GM18520 (cell line): ENCODE measurements around the gene CACNA2D2.

Experiments used
- ATAC-seq: cut with Tn5 transposase; IDR thresholded peaks from one replicate; pipeline ENCODE4 v1.9.1; 2021; ENCODE audit not compliant: unreplicated experiment

Gene CACNA2D2

DNA sequence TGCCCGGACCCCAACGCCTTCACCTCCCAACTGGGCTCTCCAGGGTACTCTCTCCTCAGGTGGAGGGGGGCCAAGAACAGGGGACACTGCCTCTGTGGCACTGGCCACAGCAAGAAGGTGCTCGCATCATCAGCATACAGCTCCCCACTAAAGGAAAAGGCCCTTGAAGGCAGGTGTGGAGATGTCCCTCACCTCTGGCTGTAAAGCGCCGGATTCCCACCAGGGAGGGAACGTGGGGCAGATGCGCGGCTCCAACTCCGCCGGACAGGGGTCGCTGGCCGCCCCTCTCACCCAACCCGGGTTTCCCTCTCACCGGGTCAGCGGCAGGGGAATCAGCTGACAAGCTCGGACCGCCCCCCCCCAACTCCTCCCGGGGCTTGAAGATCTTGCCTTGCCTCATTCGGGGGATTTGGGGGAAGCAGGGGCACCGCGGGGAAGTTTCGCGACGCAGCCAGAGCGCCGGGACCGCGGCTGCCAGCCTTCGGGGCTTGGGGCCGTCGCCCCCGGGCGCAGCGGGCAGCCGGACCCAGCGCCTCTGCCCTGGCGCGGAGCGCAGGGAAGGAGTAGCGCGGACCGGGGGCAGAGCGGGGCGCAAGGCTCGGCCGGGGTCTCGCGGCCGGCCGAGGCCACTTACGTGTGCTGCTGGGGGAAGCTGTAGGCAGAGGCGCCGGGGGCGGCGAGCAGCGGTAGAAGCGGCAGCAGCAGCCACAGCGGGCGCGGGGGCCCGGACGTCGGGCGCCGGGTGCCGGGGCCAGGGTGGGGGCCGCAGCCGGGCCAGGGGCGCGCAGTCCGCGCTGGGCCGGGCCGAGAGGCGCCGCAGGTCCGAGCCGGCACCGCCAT is 630 bp downstream of the CACNA2D2 start:
- ATAC-seq = no peak

DNA sequence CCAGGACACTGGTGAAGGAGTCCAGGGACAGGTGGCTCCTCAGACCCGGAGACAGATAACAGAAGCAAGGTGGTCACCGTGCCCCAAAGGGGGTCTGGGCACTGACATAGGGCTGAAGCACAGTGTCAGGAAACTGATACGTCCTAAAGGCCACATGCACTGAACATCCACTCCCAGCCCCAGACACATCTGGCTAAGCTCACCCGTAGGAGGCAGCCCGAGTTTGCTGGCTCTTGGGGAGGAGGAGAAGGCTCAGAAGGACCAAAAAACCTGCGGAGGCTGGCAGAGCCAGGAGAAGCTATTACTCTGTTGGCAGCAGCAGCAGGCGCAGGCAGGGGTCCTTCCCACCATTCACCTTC is 1.2 kb downstream of the CACNA2D2 start:
- ATAC-seq = no peak

DNA sequence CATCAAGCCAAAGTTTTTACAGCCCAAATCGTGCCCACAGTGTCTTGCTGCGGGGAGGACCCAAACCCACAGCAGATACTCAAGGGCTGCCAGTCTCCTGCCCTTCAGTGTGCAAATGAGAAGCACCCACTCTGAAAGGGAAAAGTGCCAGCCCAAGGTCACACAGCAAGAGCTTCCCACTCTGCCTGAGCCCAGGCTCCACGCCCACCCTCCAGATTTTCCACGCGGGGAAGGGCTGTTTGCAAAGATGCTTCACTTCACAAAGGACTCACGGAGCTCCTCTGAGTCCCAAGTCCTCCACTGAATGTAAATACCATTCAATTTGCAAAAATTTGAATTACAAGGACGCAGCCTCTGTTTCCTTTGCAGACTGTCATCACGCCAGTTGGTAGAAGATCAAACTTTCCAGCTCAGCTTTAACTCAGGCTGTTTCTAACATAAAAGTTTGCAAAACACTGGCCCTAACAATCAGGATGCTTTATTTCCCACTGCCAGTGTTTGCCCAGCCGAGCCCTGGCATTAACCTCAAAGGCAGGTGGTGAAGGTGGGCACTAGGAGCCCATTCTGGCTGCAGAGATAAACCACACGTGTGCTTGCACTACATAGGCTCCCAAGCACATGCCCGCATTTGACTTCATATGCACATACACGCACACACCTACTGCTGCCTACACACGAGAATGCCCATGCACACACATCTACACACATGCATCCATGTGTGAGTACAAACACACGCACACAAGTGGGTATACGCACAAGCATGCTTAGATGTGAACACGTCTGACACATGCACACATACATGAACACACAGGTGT is 7.6 kb downstream of the CACNA2D2 start:
- ATAC-seq = no peak

DNA sequence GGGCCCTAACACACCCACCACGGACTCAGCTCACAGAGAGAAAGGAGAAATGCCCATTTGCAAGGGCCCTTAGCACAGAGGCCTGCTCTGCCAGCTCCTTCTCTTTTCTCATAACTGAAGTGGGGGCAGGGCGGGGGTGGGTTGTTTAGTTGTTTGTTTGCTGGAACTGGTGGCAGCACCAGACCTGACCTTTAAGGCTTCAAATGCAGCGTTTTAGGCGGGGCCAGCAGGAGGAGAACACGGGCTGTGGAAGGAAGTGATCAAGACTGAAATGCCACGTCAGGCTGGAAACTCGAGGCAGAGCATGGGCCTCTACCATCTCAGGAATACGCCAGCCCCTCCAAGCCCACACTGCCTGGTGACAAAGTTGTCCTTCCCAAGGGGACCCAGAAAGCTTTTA is 9.3 kb downstream of the CACNA2D2 start:
- no peak for ATAC-seq

DNA sequence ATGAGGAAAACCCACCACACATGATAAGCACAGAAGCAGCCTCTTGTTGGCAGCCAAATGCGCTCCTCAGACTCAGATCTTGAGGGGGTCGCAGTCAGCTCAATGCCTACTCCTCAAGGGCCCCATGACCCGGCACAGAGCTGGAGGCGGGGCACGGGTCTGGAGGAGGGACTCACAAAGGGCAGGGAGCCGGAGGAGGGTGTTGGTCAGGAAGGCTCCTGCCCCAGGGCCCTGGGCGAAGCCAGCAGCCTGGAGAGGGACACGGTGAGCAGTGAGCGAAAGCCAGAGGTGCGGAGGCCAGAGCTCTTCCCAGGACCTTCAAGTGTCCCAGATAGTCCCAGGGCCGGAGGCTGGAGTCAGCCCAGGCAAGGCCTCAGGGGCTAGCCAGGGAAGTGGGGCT is 9.8 kb downstream of the CACNA2D2 start:
- ATAC-seq = no peak

DNA sequence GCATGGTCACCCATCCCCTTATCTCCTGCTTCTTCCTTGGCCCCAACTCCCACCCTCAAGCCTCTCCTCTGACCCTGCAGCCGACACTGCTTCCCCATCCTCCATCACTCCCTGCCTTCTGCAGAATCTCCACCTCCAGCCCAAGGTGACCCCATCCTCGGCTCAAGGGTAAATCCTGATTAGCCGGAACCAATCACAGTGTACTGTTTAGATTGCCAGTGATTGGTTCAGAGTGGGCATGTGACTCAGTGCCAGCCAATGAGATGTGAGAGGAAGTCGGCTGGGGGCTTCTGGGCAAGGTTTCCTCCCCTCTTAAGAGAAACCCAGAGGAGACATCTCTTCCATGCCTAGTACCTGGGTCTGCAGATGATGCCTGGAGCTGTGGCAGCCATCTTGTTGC is 10.3 kb downstream of the CACNA2D2 start:
- ATAC-seq = no peak

DNA sequence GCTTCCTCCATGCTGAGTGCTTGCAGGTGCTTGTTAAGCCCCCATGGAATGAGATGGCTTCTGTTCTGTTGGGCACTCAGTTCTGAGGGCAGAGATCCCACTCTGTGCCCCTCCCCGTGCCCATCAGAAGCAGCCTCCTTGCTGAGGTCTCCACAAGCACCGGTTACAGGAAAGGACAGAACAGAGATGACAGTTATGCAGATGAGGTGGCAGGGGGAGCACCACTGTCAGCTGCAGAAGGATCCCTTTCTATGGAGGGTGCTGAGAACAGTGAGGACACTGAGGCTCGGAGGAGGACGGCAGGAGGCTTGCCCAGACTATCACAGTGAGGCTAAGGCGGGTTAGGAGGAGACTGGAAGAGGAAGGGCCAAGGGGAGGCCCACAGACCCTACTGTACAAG is 12.4 kb downstream of the CACNA2D2 start:
- ATAC-seq = no peak

DNA sequence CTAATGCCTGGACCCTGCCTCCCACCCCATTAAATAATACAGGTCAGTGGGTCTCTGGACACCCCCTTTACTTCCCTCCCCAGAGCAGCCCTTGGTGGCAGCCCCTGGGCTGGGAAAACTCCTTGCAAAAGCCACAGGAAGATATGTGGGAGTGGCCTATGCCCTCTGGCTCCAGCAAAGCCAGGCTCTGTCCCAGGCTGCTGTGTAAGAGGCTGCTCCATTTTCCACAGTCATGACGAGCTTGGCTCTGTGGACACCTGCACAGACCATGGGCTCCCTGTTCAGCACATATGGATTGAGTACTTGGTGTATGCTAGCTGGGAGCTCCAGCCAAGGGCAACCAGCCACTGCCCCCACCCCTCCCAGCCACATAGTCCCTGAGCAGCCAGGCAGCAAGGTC is 13.0 kb downstream of the CACNA2D2 start:
- no peak for ATAC-seq

DNA sequence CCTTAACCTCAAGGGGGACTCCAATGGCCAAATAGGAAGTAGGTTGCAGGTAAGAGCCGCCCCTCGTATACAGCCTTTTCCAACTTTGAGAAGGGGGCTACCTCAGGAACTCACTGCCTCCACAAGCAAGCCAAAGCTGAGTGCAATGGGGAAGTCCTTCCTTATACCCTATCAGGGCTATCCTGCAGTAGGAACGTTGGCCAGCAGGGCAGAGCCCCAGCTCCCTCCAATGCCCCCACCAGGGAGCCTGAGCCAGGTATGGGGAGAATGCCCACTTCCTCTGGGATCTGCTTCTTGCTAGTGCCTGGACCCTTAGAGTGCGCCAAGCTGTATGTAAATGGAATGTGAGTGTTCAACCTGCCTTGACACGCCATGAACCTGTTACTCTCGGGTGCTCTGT is 16.3 kb downstream of the CACNA2D2 start:
- no peak for ATAC-seq

DNA sequence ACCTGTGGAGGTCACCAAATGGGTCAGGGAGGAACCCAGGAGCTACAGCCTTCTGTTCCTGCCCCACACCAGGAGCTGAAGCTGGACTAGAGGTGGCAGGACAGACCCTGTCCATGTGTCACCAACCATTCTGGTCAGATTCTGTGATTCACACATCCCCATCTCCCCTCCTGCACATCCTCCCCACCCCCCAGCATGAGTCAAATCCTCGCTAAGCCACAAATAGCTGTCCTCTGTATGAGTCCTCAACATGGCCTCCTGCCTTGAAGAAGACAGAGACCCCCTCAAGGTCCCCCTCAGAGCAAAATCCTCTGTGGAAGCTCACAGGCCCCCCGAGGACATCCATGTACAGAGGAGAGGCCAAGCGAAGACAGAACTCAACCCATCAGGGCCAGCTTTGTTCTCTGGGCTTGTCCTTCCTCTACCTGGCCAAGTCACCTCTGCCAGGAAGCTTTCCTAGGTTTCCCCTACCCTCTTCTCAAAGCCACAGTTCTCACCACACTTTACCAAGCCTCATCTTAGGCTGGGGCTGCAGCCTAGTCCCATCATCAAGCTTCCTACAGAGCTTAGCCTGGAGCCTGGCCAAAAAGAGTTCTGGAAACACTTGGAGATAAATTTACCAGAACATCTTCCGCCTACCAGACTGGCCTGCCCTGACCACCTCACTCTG is 17.1 kb downstream of the CACNA2D2 start:
- no peak for ATAC-seq

DNA sequence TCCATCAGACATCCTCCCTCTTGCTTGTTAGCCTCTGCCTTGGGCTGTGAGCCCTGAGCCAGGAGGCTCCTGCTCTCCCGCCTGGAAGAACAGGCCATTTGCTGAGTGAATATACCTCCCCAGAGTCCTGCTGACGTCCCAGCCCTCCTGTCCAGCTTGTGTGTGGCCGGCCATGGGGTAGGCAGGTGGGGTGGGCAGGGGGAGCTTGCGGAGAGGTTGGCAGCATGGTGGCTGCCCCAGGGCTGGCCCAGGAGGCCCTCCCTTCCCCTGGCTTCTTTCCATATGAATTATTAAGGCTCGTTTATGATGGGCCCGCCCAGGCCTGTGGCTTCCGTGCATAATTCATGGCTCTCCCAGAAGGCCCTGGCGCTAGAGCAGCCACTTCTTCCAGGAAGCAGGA is 18.7 kb downstream of the CACNA2D2 start:
- ATAC-seq = no peak

DNA sequence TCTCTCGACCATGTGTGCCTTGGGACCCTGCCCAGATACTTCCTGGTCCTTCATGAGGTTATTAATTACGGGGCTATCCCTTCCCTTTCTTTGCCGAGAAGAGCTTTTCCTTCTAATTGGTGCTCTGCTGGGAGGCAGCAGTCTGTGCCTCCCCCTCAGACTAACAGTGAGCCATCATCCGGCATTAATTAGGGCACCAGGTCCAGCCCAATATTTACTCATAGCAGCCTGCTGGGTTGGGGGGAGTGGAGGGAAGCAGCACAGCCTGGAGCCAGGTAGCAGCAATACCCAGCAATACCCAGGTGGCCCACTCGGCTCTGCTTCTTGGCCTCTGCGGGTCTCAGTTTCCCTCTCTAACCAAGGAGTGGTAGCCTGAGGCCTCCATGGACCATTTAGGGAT is 20.1 kb downstream of the CACNA2D2 start:
- ATAC-seq = no peak

DNA sequence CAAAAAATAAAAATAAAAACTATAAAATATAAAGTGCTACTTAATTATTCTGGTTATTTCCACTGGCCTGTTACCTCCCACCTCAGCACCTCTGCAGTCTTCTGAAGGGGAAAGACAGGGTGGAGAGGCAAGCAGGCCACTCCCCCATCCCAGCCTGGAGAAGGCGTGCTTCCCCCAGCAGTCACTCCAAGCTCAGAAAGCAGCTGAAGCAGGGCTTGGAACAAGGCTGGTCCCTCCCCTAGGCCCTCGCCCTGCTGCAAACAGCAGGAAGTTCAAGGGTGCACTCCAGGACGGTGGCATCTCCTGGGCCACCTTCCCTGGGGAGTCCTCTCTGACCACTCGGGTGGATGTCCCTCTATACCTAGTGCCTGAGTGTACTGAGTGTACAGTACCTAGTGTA is 21.4 kb downstream of the CACNA2D2 start:
- no peak for ATAC-seq

DNA sequence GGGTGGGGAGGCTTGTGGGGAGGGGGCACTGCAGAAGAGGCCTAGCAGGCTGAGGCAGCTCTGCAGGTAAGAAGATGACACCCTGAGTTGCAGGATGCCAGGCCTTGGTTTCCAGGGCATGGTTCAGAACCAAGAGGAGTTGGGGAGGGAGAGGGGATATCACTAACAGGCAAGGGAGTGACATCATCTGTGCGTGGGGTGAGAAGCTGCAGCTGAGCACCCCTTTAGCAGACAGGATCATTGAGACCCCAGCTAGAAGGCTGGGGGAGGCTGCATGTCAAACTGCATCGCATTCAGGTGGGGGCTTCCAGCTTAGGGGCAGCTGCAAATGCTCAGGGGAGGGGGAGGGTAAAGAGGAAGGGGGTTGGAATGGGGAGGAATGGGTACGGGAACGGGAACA is 23.0 kb downstream of the CACNA2D2 start:
- ATAC-seq = no peak

DNA sequence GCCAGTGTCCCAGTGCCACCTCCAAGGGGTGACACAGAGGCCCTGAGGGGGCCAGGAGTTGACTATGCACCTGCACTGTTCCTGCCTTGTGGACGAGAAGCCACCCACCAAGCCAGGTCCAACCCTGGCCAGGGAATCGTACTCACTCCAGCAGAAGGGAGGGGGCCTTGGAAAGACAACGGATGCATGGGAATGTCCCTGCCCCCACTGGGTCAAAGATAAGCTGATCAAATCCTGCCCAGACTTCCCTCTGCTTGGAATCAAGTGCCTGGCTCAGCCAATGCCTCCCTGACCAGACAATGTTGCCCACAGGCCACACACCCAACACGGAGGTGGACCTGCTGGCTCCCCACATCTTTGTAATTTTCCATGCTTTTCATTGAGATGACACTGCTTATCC is 23.9 kb downstream of the CACNA2D2 start:
- ATAC-seq = no peak

DNA sequence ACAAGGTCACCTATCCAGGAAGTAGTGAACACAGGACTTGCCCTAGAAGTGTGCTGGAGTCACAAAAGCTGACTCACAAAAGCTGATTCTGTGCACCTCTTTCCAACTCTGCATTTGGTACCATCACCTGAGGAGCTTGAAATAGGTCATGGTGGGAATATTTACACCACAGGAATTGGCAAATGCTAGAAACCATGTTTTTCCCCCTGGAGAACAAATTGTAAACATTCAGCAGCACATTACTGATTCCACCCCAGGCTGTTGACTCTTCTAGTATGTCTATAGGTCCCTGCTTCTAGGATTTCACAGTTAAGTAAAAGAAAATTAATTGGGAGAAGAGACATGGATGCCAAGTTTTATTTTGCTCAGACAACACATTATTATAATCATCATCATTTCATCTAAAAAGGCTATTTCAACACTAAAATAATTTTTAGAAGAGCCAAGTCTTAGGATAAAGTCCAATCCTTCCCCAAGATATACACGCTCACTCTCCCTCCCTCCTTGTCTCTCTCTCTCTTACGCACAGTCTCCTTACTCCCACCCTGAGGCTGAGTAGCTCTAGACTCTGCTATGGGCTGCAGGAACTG is 24.7 kb downstream of the CACNA2D2 start:
- no peak for ATAC-seq

DNA sequence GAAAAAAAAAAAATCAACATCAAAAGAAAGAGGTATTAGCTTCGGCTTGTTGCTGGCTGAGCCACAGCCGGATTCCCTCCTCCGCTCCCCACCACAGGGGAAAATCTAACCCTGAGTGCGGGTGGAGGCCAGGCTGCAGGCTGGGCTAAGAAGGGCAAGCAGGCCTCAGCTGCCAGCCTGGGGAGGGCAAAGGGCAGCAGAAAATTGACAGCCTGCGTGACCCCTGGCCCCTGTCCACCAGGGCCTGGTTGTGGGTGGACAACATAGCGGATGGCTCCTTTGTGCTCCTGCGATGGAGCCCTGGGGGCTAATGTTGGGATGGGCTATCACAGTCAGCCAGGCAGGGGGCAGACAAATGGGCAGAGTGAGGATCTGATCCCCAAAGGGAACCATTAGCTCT is 25.4 kb downstream of the CACNA2D2 start:
- no peak for ATAC-seq

DNA sequence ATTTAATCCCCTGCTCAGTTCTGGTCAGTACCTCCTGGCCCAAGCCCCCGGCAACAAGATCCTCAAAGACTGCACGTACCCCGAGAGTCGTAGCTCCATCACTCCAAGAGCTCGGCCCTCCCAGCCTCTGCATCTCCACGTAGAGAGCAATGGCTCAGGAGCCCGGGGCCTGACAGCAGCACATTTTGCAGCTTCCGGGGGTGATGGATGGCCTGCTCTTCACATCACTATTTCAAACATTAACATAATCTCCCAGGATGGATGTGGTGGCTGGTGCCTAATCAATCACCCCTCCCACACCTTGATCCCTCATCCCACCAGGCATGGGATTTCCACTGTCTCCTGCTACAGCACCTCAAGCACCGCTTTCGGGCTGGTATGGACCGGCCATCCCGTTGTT is 28.1 kb downstream of the CACNA2D2 start:
- ATAC-seq = no peak

DNA sequence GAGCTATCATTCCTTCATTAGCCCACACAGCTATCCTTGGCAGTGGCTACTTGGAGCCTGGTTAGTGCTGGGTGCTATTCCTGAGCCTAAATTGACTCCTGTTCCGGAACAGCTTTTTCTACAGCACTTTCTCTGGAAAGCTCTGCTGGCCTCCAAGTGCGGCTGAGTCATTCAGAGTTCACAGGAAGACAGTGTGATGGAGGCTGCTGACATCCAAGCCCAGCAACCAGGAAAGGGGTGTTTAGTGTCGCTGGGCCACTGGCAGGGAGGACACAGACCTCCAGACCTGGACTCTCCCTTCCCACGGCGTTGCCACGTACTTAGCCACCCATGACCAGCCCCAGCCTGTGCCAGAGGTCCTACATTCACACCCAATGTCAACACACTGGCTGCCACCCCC is 28.7 kb downstream of the CACNA2D2 start:
- ATAC-seq = no peak

DNA sequence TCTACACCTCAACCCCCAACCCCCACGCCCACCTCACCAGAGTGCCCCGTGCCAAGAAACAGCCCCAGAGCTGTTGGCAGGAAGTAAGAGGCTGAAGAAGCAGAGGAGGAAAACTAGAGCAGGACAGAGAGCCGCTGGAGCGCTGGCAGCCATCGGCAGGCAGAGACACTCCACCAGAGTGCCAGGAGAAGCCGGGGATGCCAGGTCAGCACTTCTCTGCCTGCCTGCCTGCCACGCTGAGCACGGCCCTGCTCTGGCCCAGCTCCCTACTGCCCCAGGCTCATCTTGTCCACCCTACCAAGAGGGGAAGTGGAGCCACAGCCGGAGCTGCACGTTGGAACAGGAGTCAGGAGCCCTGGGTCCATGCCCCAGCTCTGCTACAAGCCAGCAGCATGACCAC is 29.7 kb downstream of the CACNA2D2 start:
- no peak for ATAC-seq

DNA sequence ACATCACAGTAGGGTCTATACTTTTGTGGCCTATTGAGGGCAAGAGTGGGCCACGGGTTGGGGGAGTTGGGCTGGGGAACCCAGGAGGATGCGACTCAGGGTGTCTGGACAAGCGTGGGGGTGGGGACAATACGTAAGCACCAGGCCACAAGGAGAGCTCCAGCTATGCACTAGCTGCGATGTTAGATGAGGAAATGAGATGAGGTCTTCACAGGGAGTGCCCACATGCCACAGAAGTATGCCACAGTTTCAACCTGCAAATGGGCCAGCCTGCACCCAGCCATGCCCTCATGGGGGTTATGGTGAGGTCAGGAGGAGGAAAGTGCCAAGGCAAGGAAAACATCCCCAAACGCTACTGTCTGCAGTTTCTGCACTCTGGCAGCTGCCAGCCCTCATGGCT is 30.5 kb downstream of the CACNA2D2 start:
- ATAC-seq = no peak

DNA sequence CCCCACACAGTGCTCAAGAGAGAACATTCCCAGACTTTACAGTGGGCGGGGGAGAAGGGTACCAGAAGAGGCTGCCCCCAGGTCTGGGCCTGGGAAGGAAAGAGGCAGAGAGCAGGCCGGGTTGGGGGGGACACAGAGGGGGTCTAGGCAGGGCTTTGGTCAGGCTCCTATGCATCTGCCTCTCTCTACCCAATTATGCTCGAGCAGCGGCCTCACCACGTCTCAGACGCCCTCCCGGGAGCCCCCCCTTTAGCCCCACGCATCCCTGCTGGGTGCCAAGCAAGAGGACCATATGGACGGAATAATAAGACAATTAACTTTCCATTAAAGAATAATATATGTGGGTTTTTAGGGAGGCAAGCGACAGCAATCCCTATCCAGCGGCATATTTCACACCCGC is 32.8 kb downstream of the CACNA2D2 start:
- ATAC-seq = no peak
